DND-41 (cell line): Measurements from ENCODE around the gene GLUD1.
"Not testable (repeated sequence)": the region's sequence is repeated elsewhere in the genome, so short reads cannot be mapped to it uniquely, and the experiment has no call there.

Source experiments
- CTCF ChIP-seq: IDR thresholded peaks from 2 replicates; pipeline ENCODE4 v1.5.1; 2012; ENCODE audit warnings: borderline replicate concordance, low read length, moderate library complexity, mild to moderate bottlenecking; ENCODE audit not compliant: poor library complexity, severe bottlenecking; ENCODE audit errors: extremely low read depth
- EZH2 ChIP-seq: IDR thresholded peaks from 3 replicates; pipeline ENCODE4 v1.6.1; 2012; ENCODE audit warnings: borderline replicate concordance, low read depth, mild to moderate bottlenecking, moderate library complexity, low read length, inconsistent platforms; ENCODE audit not compliant: severe bottlenecking

DNA sequence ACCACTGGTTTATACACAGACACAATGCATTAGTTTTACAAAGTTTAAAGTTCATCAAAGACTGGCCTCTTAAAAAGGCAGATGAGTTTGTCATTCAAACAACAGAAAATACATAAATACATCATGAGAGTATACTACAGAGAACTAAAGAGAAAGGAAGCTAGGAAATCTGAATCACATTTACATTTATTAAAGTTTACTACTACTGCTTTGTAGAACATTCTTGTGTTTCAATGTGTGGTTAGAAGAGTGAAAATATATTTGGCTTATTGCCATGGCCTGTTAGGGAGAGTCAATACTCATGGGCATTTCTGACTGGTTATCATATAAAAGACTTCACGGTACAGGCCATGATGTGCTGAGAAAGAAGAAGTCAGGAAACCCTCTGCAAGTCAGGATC is 87.5 kb downstream of the GLUD1 start:
- TF ChIP-seq EZH2, CTCF: not testable (repeated sequence)
